GM12801 (cell line): ENCODE measurements around the gene SNX25.

Experiments used
- CTCF ChIP-seq: IDR thresholded peaks from one replicate; pipeline ENCODE4 v1.5.1; 2011; ENCODE audit warnings: control low read depth; ENCODE audit not compliant: insufficient read length; ENCODE audit errors: extremely low read depth

Gene SNX25

DNA sequence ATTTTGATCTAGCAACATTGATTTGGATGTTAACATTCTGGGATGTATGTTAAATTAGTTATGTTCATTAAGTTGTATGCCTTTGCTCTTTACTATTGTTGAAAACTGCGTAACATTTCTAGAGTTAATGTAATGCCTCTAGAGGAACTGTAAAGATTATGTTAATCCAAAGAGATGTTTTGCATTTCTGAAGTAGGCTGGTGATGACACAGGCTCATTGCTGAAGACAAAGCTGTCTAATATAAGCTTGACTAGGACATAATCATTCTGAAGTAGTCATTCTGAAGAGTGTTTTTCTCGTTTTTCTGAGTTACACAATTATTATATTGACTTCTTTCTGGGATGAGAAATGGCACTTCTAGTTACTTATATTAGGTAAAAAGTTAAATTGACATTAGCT, 113.4 kb downstream of the SNX25 start:
- TF ChIP-seq CTCF = no peak

DNA sequence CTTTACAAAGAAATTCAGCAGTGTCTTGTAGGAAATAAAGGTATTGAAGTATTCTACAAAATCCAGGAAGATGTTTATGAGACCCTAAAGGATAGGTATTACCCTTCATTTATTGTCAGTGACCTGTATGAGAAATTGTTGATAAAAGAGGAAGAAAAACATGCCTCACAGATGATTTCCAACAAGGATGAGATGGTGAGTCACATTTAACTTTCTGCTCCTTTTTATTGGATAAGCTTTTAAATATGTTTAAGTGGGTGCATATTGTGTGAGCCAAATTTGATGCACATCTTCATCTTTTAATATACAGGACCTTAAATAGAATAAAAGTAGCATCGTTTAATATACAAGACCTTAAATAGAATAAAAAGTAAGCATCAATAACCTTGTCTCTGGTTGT, 114.2 kb downstream of the SNX25 start:
- no peak for TF ChIP-seq CTCF

- no peak for TF ChIP-seq CTCF
Observed at GRCh38 chr4:185328586-185328985, 119.2 kb downstream of the SNX25 start.

DNA sequence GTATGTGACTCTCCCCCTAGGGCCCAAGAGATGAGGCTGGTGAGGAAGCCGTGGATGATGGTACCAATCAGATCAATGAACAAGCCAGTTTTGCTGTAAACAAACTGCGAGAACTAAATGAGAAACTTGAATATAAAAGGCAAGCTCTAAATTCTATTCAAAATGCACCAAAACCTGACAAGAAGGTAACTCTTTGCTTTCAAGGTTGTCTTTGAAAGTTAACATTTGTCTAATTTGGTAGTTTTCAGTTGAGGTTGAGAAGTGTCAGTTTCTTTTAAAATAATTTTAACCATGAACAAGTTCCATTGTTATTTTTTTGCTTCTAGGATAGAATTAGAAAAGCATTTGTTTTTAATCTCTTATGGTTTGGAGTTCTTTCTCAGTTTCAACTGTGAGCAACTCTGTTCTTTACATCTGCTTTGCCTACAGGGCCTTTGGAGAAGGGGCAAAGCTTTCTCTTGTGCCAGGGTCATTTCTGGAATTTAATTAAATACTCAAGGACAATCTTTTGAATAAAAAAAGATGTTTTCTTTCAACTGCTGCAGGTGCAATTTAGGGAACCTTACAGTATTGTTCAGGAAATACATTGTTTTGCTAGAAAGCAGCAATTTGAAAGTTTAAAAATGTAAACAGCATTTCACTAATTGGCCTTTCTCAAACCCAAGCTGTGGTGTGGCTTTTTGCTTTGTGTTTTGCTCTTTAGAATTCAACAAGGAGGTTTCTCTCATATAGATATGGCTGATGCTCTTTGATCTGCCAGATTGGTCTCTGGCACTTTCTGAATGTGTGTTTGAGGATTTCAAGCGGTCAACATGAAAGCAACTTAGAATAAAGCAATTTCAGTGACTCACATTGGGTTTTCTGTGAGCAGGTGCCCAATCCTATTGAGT, 123.4 kb downstream of the SNX25 start:
- TF ChIP-seq CTCF = no peak

DNA sequence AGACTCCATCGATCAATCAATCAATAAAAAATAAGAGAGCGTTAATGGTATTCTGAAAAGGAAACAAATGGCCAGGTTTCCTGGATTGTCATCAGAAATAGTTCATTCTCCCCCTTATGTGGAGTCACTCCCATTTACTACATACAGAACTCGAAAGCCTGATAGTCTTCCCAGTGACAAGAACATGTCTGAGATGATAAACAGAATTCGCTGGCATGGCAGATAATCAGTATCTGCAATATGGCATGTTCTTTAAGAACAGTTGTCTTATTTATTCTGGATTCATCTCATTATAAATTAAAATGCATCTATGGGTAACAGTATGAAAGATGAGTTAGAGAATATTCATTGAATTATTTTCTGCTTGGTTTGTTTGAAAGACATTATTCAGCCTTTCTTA, 124.9 kb downstream of the SNX25 start:
- no peak for TF ChIP-seq CTCF

DNA sequence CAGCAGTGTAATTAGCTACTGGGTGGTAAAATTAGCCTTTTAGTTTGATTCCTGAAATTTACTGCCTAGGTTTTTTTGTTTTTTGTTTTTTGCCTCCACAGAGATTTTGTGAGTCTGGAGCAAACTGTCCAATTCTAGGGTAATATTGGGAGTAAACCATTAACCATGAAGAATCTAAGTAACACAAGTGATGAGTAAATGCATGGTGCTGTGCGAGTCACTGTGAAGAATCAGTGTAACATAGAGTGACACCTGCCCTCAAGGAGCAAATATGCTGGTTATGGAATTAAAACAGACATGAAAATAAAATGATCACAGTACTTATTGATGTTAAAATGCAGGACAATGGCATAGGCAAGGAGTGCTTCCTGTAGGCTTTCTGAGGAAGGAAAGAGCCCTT, 126.2 kb downstream of the SNX25 start:
- TF ChIP-seq CTCF = no peak

- TF ChIP-seq CTCF = no peak
Observed at GRCh38 chr4:185339941-185340340, 130.5 kb downstream of the SNX25 start.
